ENCODE measurements around the gene CDH26.
A peak's percentile ranks its signal among the peaks of the same experiment; 100 is the strongest.
"Not testable (repeated sequence)": the region's sequence is repeated elsewhere in the genome, so short reads cannot be mapped to it uniquely, and the experiment has no call there.

Gene CDH26

DNA sequence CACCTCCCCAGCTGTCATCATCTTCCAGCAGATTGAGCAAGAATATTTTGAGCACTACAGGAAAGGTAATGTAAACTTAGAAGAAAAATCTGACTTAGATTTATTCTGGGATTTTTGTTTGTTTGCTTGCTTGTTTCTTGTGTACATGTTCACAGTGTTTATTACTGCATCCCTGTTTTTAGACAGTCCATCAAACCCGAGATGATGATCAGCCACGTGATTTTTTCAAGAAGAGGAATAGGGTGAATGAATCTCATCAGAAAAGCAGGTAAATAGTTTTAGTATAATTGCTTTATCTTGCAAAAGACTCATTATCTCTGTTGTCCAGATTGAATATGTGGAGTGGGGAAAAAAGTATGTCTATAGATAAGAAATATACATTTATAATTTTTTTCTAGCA, 16.0 kb upstream of the CDH26 start:
- Histone ChIP-seq H3K4me3 (ENCODE audit: extremely low read depth, insufficient read depth, low read length, poor library complexity, severe bottlenecking) (no peak overlapping the region), H3K9me3 (ENCODE audit: control insufficient read depth, low read length) (no peaks in the 10 kb centered on the region), H3K36me3 (ENCODE audit: control insufficient read depth, insufficient read depth, low read length) (peaks cover 15% of the 10 kb centered on the region), H3K4me1 (ENCODE audit: control insufficient read depth, insufficient read depth, low read length, poor library complexity, severe bottlenecking) (peaks cover 22% of the 10 kb centered on the region), H3K27ac (ENCODE audit: low read depth, low read length, severe bottlenecking) (no peak overlapping the region)
- WGBS, 2 experiments (ENCODE audit: insufficient coverage in 2 of 2): 100% methylated on average over 1 of the region's 2 CpGs; no CpG with 5 or more reads in 1 of the 2 experiments

DNA sequence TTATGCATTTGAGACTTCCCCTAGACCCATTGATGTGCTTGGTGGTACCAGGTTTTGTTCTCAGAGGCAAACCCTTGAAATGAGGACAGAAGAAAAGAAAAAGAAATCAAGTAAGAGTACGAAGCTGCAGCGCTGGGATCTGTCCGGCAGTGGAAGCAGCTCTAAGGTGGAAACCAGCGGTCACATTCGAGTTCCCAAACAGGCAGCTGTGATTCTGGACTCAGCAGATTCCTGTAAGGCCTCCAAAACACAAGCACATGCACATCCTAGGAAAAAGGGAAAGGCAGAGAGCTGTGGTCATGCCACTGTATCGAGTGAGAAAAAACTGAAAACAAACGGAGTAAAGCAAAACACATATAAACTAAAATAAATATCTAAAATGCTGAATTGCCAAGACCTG, 13.5 kb upstream of the CDH26 start:
- no peaks in the 10 kb centered on the region for H3K9me3 ChIP-seq (ENCODE audit: control insufficient read depth, low read length)
- no peak overlapping the region for H3K4me3 ChIP-seq (ENCODE audit: extremely low read depth, insufficient read depth, low read length, poor library complexity, severe bottlenecking)
- no peak overlapping the region for H3K27ac ChIP-seq (ENCODE audit: low read depth, low read length, severe bottlenecking)
- 88 to 98% methylated on average over 5 of the region's 7 CpGs for WGBS, 2 experiments (ENCODE audit: insufficient coverage in 2 of 2)
- H3K36me3 ChIP-seq (ENCODE audit: control insufficient read depth, insufficient read depth, low read length): peaks cover 15% of the 10 kb centered on the region
- peaks cover 11% of the 10 kb centered on the region for H3K4me1 ChIP-seq (ENCODE audit: control insufficient read depth, insufficient read depth, low read length, poor library complexity, severe bottlenecking)

DNA sequence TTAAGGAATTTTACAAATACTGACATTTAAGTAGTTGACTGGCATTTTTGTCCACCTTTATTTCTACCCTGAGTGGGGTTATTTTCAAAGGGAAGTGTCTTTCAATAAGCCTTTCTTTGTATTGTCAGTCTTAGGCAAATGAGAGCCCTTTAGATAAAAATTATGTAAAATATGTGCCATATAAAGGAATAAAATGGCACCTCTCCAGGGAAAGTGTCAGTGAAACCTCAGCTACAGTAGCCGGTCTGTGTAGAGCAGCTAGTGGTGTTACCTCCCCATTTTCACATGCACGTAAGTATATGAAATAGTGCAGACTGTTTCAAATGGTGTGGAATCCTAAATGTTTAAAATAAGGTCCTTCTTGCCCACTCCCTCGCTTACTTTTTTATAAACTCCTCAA, 13.0 kb upstream of the CDH26 start:
- H3K4me3 ChIP-seq (ENCODE audit: extremely low read depth, insufficient read depth, low read length, poor library complexity, severe bottlenecking): no peak overlapping the region
- H3K27ac ChIP-seq (ENCODE audit: low read depth, low read length, severe bottlenecking): peak overlapping the region; percentile 48
- H3K4me1 ChIP-seq (ENCODE audit: control insufficient read depth, insufficient read depth, low read length, poor library complexity, severe bottlenecking): peaks cover 11% of the 10 kb centered on the region
- whole genome bisulfite sequencing, 2 experiments (ENCODE audit: insufficient coverage in 2 of 2): no CpG with 5 or more reads among the region's 3 CpGs
- peaks cover 15% of the 10 kb centered on the region for H3K36me3 ChIP-seq (ENCODE audit: control insufficient read depth, insufficient read depth, low read length)
- H3K9me3 ChIP-seq (ENCODE audit: control insufficient read depth, low read length): no peaks in the 10 kb centered on the region

DNA sequence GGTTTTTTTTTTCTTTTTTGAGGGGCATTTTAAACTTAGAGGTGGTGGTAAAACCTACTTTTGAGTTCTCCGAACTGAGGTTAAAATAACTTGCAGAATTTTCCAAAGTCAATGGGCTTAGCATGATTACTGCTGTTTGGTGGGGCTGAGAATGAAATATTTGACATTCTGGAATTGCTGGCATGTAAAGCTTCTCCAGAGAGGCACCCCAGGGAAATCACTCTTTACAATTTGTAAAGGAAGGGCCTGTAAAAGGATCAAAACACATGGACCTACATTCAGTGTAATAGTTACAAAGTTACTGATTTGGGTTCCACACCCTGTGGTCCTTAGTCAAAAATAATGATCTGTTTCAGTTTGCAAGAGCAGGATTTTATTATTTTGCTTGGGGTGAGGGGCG, 12.5 kb upstream of the CDH26 start:
- Histone ChIP-seq H3K27ac (ENCODE audit: low read depth, low read length, severe bottlenecking) (peak overlapping the region; percentile 48), H3K4me1 (ENCODE audit: control insufficient read depth, insufficient read depth, low read length, poor library complexity, severe bottlenecking) (peaks cover 11% of the 10 kb centered on the region), H3K9me3 (ENCODE audit: control insufficient read depth, low read length) (no peaks in the 10 kb centered on the region), H3K36me3 (ENCODE audit: control insufficient read depth, insufficient read depth, low read length) (peaks cover 15% of the 10 kb centered on the region), H3K4me3 (ENCODE audit: extremely low read depth, insufficient read depth, low read length, poor library complexity, severe bottlenecking) (no peak overlapping the region)
- WGBS, 2 experiments (ENCODE audit: insufficient coverage in 2 of 2): 60% methylated on average over 1 of the region's 2 CpGs; no CpG with 5 or more reads in 1 of the 2 experiments

DNA sequence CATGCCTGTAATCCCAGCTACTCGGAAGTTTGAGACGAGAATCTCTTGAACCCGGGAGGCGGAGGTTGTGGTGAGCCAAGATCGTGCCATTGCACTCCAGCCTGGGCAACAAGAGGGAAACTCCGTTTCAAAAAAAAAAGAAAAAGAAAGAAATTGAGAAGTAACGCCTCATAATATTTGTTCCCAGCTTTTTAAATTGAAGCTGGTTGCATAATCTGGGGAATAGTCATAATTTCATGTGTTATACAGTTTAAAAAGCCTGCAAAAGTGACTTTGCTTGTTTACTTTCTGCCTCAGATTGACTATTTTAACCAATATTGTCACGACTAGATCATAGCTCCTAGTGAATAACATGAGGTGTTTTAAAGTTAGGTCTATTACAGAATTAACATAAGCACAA, 10.8 kb upstream of the CDH26 start:
- H3K4me1 ChIP-seq (ENCODE audit: control insufficient read depth, insufficient read depth, low read length, poor library complexity, severe bottlenecking): peaks cover 11% of the 10 kb centered on the region
- H3K27ac ChIP-seq (ENCODE audit: low read depth, low read length, severe bottlenecking): no peak overlapping the region
- H3K4me3 ChIP-seq (ENCODE audit: extremely low read depth, insufficient read depth, low read length, poor library complexity, severe bottlenecking): no peak overlapping the region
- H3K36me3 ChIP-seq (ENCODE audit: control insufficient read depth, insufficient read depth, low read length): peaks cover 11% of the 10 kb centered on the region
- H3K9me3 ChIP-seq (ENCODE audit: control insufficient read depth, low read length): no peaks in the 10 kb centered on the region
- 92 to 93% methylated on average over 7 of the region's 8 CpGs for WGBS, 2 experiments (ENCODE audit: insufficient coverage in 2 of 2)

DNA sequence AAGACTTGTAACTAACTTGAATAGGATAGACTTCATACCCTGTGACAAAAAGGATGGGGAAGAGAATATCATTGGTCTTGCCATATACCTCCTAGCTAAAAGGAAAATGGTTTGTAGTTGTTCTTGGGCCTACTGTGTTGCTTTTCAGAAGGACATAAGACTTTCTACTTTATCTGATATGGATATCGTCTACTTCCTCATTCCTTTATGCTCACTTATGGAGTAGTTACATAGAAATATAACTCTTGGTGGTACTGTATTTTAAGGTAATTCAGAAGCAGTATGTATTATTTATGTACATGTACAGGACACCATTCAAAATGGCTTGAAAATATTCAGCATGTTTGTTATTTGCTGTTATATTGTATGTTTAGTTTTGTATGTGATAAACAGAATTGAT, 10.0 kb upstream of the CDH26 start:
- no CpG with 5 or more reads among the region's 1 CpG for WGBS, 2 experiments (ENCODE audit: insufficient coverage in 2 of 2)
- peaks cover 11% of the 10 kb centered on the region for H3K4me1 ChIP-seq (ENCODE audit: control insufficient read depth, insufficient read depth, low read length, poor library complexity, severe bottlenecking)
- no peak overlapping the region for H3K4me3 ChIP-seq (ENCODE audit: extremely low read depth, insufficient read depth, low read length, poor library complexity, severe bottlenecking)
- no peak overlapping the region for H3K27ac ChIP-seq (ENCODE audit: low read depth, low read length, severe bottlenecking)
- peaks cover 11% of the 10 kb centered on the region for H3K36me3 ChIP-seq (ENCODE audit: control insufficient read depth, insufficient read depth, low read length)
- H3K9me3 ChIP-seq (ENCODE audit: control insufficient read depth, low read length): no peaks in the 10 kb centered on the region

DNA sequence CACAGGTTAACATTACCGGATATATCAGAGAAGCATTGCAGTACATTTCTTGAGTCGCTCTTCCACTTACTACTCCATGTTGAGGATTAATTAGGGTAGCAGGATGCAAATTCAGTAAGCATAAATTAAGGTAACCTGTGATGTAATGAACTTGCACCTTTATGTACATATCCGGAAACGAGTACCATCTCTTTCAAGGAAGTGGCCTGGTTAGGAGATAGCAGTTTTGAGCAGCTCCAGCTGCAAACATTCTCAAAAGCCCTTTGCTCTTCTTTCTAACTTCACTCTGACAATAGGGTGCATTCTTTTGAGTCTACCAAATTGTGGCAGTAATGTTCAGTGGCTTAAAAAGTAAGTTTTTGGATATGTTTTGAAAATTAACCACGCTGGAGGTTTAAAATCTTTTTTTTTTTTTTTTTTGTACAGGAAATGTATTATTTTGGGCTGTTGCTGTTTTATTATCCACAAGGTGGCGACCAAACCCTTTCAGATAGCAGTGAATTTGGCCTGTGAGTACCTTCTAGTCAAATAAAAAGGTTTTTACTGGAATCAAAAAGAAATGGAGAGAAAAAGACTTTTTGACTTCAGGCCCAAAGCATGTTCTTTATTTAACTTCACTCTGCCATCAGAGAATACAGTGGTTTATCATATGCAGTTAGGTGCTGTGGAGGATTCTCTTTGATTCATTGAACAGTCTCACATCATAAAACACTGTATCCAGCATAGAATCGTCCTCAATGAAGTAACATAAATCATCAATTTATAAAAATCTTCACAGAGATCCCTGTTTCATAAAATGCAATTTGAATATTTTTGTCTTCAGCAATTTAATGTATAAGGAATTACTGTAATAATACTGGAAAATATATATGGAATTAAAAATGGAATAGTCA, 9.1 kb upstream of the CDH26 start:
- Histone ChIP-seq H3K27ac (ENCODE audit: low read depth, low read length, severe bottlenecking) (no peak overlapping the region), H3K9me3 (ENCODE audit: control insufficient read depth, low read length) (no peaks in the 10 kb centered on the region), H3K36me3 (ENCODE audit: control insufficient read depth, insufficient read depth, low read length) (peaks cover 7% of the 10 kb centered on the region), H3K4me3 (ENCODE audit: extremely low read depth, insufficient read depth, low read length, poor library complexity, severe bottlenecking) (no peak overlapping the region), H3K4me1 (ENCODE audit: control insufficient read depth, insufficient read depth, low read length, poor library complexity, severe bottlenecking) (peaks cover 11% of the 10 kb centered on the region)
- WGBS, 2 experiments (ENCODE audit: insufficient coverage in 2 of 2): 8 to 94% methylated on average over 2 of the region's 7 CpGs

DNA sequence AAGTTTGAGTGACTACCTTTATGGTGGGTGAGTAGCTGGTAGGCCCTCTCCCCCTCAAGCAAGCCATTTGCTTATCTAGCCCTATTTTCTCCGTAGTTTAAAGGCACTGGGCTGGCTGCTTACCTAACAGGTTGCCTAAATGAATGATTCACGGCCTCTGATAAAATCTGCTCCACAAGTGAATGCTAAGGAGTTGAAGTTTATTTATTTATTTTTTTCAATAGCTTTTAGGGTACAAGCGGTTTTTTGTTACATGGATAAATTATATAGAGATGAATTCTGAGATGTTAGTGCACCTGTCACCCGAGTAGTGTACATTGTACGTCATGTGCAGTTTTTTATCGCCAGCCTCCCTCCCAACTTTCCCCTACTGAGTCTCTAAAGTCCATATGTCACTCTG, 8.3 kb upstream of the CDH26 start:
- H3K4me1 ChIP-seq (ENCODE audit: control insufficient read depth, insufficient read depth, low read length, poor library complexity, severe bottlenecking): peaks cover 11% of the 10 kb centered on the region
- 82 to 93% methylated on average over 3 to 4 of the region's 6 CpGs for WGBS, 2 experiments (ENCODE audit: insufficient coverage in 2 of 2)
- no peak overlapping the region for H3K4me3 ChIP-seq (ENCODE audit: extremely low read depth, insufficient read depth, low read length, poor library complexity, severe bottlenecking)
- no peaks in the 10 kb centered on the region for H3K9me3 ChIP-seq (ENCODE audit: control insufficient read depth, low read length)
- no peaks in the 10 kb centered on the region for H3K36me3 ChIP-seq (ENCODE audit: control insufficient read depth, insufficient read depth, low read length)
- no peak overlapping the region for H3K27ac ChIP-seq (ENCODE audit: low read depth, low read length, severe bottlenecking)

DNA sequence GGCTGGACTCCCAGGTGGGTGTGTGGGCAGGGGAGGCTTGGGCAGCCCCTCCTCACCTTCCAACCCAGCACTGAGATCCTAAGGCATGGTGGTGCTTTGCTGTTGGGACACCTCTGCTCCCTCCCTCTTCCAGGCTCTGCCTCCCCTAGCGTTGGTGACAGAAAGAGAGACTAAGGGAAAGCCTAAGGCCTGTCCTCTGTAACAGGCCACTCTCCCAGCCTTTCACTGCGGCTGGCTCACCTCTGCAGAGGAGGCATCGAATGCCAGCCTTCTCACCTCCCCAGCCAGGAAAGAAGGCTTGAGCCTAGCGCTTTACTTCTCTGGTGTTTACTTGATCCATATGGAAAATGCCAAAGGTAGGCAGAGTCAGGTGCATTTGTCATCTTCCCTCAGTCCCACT, 3.5 kb upstream of the CDH26 start:
- H3K4me3 ChIP-seq (ENCODE audit: extremely low read depth, insufficient read depth, low read length, poor library complexity, severe bottlenecking): no peak overlapping the region
- no peaks in the 10 kb centered on the region for H3K4me1 ChIP-seq (ENCODE audit: control insufficient read depth, insufficient read depth, low read length, poor library complexity, severe bottlenecking)
- 90 to 93% methylated on average over 2 to 3 of the region's 4 CpGs for WGBS, 2 experiments (ENCODE audit: insufficient coverage in 2 of 2)

DNA sequence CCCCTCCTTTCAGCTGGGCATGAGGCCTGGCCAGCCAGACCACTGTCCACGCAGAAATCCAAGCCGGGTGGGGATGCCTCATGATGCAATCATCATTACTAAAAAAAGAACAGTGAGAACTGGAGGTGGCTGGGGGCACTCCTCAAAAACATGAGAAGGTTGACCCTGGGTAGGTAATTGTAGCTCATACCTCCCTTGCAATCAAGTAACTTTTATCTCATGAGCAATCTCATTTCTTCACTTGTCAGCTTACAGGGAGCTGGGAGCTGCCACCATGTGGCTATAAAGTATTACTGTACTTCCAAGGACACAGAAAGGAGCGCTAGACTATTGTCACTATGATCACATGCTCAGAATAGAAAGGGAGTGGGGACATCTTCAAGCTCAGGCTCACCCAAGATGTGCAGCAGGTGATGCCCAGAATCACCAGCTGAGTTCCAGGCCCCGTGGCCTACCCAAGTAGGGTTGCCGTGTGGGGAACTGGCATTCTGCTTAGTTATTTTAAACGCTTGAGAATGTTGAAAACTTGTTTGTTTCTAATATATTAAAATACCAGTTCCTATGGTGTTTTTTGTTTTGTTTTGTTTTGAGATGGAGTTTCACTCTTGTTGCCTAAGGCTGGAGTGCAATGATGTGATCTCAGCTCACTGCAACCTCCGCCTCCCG, 3.0 kb upstream of the CDH26 start:
- Histone ChIP-seq H3K27ac (ENCODE audit: low read depth, low read length, severe bottlenecking) (no peak overlapping the region), H3K4me1 (ENCODE audit: control insufficient read depth, insufficient read depth, low read length, poor library complexity, severe bottlenecking) (no peaks in the 10 kb centered on the region), H3K4me3 (ENCODE audit: extremely low read depth, insufficient read depth, low read length, poor library complexity, severe bottlenecking) (no peak overlapping the region), H3K36me3 (ENCODE audit: control insufficient read depth, insufficient read depth, low read length) (no peaks in the 10 kb centered on the region), H3K9me3 (ENCODE audit: control insufficient read depth, low read length) (no peaks in the 10 kb centered on the region)
- 84 to 89% methylated on average over 3 to 4 of the region's 8 CpGs for WGBS, 2 experiments (ENCODE audit: insufficient coverage in 2 of 2)

More for the DNA sequence above, 3.5 kb upstream of the CDH26 start:
- H3K27ac ChIP-seq (ENCODE audit: low read depth, low read length, severe bottlenecking): no peak overlapping the region
- no peaks in the 10 kb centered on the region for H3K36me3 ChIP-seq (ENCODE audit: control insufficient read depth, insufficient read depth, low read length)
- H3K9me3 ChIP-seq (ENCODE audit: control insufficient read depth, low read length): no peaks in the 10 kb centered on the region

DNA sequence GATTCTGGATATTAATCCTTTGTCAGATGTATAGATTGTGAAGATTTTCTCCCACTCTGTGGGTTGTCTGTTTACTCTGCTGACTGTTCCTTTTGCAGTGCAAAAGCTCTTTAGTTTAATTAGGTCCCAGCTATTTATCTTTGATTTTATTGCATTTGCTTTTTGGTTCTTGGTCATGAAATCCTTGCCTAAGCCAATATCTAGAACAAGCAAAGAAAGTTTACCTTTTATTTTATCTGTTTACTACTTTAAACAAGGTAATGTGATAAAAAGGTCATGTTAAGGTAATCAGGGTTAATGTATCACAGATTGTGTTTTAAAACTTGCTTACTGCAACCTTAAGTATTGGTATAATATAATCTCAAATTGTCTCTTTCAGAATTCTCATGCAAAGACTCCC, 655 bp upstream of the CDH26 start:
- not testable (repeated sequence) for H3K4me3 ChIP-seq (ENCODE audit: extremely low read depth, insufficient read depth, low read length, poor library complexity, severe bottlenecking); H3K4me1 ChIP-seq (ENCODE audit: control insufficient read depth, insufficient read depth, low read length, poor library complexity, severe bottlenecking); H3K27ac ChIP-seq (ENCODE audit: low read depth, low read length, severe bottlenecking)

More for the DNA sequence above, 655 bp upstream of the CDH26 start:
- not testable (repeated sequence) for H3K9me3 ChIP-seq (ENCODE audit: control insufficient read depth, low read length); H3K36me3 ChIP-seq (ENCODE audit: control insufficient read depth, insufficient read depth, low read length)
